Measurements from ENCODE around the gene PIM3.

GRCh38 chr22:49948958-49949913, 11.3 kb upstream of the PIM3 start:
- TF ChIP-seq, protein P1, sequence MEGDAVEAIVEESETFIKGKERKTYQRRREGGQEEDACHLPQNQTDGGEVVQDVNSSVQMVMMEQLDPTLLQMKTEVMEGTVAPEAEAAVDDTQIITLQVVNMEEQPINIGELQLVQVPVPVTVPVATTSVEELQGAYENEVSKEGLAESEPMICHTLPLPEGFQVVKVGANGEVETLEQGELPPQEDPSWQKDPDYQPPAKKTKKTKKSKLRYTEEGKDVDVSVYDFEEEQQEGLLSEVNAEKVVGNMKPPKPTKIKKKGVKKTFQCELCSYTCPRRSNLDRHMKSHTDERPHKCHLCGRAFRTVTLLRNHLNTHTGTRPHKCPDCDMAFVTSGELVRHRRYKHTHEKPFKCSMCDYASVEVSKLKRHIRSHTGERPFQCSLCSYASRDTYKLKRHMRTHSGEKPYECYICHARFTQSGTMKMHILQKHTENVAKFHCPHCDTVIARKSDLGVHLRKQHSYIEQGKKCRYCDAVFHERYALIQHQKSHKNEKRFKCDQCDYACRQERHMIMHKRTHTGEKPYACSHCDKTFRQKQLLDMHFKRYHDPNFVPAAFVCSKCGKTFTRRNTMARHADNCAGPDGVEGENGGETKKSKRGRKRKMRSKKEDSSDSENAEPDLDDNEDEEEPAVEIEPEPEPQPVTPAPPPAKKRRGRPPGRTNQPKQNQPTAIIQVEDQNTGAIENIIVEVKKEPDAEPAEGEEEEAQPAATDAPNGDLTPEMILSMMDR (IDR thresholded peaks at IDR 0.05; ENCODE audit: low read depth, low read length): no peak
- TF ChIP-seq POLR2A (IDR thresholded peaks at IDR 0.05; ENCODE audit: extremely low read depth, insufficient read length): no peak
- TF ChIP-seq, protein P2, sequence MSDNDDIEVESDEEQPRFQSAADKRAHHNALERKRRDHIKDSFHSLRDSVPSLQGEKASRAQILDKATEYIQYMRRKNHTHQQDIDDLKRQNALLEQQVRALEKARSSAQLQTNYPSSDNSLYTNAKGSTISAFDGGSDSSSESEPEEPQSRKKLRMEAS (IDR thresholded peaks at IDR 0.05; ENCODE audit: low read depth, low read length): no peak

Measured in NB4 (cell line).